ENCODE results near the gene GARRE1.
"Not testable (repeated sequence)": the region's sequence is repeated elsewhere in the genome, so short reads cannot be mapped to it uniquely, and the experiment has no call there.

GARRE1 gene

DNA sequence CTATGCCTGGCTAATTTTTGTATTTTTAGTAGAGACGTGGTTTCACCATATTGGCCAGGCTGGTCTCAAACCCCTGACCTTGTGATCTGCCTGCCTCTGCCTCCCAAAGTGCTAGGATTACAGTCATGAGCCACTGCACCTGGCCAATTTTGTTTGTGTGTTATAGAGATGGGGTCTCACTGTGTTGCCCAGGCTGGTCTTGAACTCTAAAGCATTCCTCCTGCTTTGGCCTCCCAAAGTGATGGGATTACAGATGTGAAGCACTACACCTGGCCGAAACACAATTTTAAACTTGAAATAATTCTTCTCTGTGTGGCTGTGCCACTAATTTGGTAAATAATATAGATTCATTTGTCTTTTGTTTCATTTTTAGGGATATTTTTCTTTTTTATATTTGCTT lies 27.1 kb downstream of the GARRE1 start:
- H3K4me1 ChIP-seq (ENCODE audit: control insufficient read depth, insufficient read depth, low read length); H3K4me3 ChIP-seq (ENCODE audit: low read length); H3K27me3 ChIP-seq (replicated peaks; ENCODE audit: control insufficient read depth, insufficient read depth, low read length); H3K9me3 ChIP-seq (ENCODE audit: control insufficient read depth, low read length); H3K9ac ChIP-seq (ENCODE audit: low read length); DNase-seq (ENCODE audit: low read depth): not testable (repeated sequence)
- peaks cover 11% of the 10 kb centered on the region for H3K36me3 ChIP-seq (ENCODE audit: control insufficient read depth, insufficient read depth, low read length, severe bottlenecking)

DNA sequence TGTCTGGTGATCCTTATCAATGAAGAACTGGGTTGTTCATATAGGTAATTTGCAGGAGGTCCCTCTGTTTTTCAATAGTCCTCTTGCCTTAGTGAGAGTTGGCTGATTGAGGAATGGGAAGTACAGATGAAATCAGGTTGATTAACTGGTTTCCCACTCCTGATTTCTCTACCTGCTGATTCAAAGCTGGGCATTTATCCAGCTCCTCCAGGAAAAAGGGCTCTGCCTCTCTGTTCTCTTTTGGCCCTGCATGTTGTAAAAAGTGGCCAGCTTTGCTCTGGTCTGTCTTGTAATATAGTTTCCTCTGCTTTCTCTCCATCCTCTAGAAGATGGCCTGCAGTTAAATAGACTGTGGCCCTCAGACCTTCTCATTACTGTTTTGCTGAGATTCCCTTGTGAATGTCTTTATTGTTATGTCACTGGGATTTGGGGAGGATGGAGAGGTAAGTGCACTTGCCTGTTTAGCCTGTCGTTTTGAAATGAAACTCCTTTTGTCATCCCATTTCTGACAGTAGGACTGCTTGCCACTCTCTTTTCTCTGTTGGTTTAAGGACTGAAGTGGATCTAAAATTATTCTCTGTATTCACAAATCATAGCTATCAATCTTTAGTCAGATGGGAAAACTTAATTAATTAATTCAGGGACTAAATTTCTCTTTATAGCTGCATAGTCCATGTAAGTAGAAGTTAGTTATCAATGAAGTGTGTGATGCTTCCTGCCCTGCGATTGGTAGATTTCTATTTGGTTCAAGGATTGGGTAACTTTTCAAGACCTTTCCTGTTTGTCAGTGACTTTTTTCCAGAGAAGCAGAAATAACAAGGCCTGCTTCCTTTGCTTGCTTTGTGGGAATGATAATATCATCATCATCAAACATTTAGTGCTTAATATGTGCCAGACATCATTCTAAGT lies 28.5 kb downstream of the GARRE1 start:
- Histone ChIP-seq H3K9me3 (ENCODE audit: control insufficient read depth, low read length) (no peaks in the 10 kb centered on the region), H3K27me3 (replicated peaks; ENCODE audit: control insufficient read depth, insufficient read depth, low read length) (no peaks in the 10 kb centered on the region), H3K4me3 (ENCODE audit: low read length) (no peak overlapping the region), H3K9ac (ENCODE audit: low read length) (no peak overlapping the region), H3K4me1 (ENCODE audit: control insufficient read depth, insufficient read depth, low read length) (no peaks in the 10 kb centered on the region), H3K36me3 (ENCODE audit: control insufficient read depth, insufficient read depth, low read length, severe bottlenecking) (peaks cover 14% of the 10 kb centered on the region)
- DNase-seq (ENCODE audit: low read depth) = no peak

DNA sequence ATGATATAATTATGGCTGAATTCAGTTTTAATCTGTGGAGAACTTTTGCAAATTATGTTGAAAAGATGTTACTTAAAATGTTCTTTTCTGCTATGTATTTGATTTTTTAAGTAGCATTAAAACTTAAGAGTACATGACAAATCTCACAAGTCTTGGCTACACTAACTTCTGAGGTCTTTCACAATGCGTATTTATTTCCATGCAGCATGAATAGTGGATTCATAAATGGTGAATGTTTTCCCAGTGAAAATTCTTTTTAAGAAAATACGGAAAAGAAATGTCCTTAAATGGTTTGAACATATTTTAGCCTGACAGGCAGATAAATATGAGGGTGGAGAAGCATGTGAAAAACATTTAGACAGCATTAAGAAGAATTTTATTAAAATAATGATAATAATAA lies 30.2 kb downstream of the GARRE1 start:
- Histone ChIP-seq H3K27me3 (replicated peaks; ENCODE audit: control insufficient read depth, insufficient read depth, low read length) (no peaks in the 10 kb centered on the region), H3K4me1 (ENCODE audit: control insufficient read depth, insufficient read depth, low read length) (no peaks in the 10 kb centered on the region), H3K9ac (ENCODE audit: low read length) (no peak overlapping the region), H3K36me3 (ENCODE audit: control insufficient read depth, insufficient read depth, low read length, severe bottlenecking) (peaks cover 11% of the 10 kb centered on the region), H3K4me3 (ENCODE audit: low read length) (no peak overlapping the region), H3K9me3 (ENCODE audit: control insufficient read depth, low read length) (no peaks in the 10 kb centered on the region)
- no peak for DNase-seq (ENCODE audit: low read depth)

DNA sequence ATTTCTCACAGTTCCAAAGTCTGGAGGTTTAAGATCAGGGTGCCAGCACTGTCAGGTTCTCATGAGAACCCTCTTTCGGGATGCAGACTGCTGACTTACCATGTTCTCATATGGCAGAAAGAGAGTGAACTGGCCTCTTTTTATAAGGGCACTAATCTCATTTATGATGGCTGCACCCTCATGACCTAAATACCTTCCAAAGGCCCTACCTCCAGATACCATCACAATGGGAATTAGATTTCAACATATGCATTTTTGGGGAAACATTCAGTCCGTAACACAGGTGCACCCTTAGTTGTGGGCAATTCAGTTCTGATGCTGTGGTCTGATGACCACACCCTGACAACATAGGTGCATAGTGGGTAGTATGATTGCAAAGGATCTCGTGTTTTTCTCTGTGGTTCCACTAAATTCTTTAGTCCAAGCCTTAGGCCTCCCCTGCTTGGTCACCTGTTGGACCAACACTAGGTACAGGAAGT lies 33.3 kb downstream of the GARRE1 start:
- DNase-seq (ENCODE audit: low read depth) = no peak
- H3K27me3 ChIP-seq (replicated peaks; ENCODE audit: control insufficient read depth, insufficient read depth, low read length) = no peaks in the 10 kb centered on the region
- H3K4me3 ChIP-seq (ENCODE audit: low read length) = no peak overlapping the region
- no peak overlapping the region for H3K9ac ChIP-seq (ENCODE audit: low read length)
- H3K9me3 ChIP-seq (ENCODE audit: control insufficient read depth, low read length) = no peaks in the 10 kb centered on the region
- H3K4me1 ChIP-seq (ENCODE audit: control insufficient read depth, insufficient read depth, low read length) = no peaks in the 10 kb centered on the region
- H3K36me3 ChIP-seq (ENCODE audit: control insufficient read depth, insufficient read depth, low read length, severe bottlenecking) = peaks cover 8% of the 10 kb centered on the region

DNA sequence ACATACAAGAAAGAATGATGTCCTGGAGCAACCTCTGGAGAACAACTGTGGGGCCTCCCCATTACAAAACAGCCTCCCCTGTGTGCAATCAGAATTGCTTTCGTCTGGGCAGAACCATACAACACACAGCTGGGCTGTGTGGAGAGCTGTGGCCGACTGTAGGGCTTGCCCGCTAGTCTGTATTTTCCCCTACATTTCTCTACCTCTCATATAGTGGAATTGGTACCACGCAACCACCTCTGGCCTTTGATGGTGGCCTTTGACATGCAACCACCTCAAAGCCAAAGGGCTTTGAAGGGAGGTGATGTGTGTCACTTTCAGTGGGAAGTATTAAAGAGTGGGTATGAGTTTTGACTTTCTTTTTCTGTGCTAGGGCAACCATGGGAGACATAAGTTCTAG lies 34.0 kb downstream of the GARRE1 start:
- H3K4me3 ChIP-seq (ENCODE audit: low read length) = no peak overlapping the region
- H3K4me1 ChIP-seq (ENCODE audit: control insufficient read depth, insufficient read depth, low read length) = no peaks in the 10 kb centered on the region
- H3K9ac ChIP-seq (ENCODE audit: low read length) = no peak overlapping the region
- no peaks in the 10 kb centered on the region for H3K9me3 ChIP-seq (ENCODE audit: control insufficient read depth, low read length)
- no peak for DNase-seq (ENCODE audit: low read depth)
- no peaks in the 10 kb centered on the region for H3K27me3 ChIP-seq (replicated peaks; ENCODE audit: control insufficient read depth, insufficient read depth, low read length)
- H3K36me3 ChIP-seq (ENCODE audit: control insufficient read depth, insufficient read depth, low read length, severe bottlenecking) = peaks cover 8% of the 10 kb centered on the region

DNA sequence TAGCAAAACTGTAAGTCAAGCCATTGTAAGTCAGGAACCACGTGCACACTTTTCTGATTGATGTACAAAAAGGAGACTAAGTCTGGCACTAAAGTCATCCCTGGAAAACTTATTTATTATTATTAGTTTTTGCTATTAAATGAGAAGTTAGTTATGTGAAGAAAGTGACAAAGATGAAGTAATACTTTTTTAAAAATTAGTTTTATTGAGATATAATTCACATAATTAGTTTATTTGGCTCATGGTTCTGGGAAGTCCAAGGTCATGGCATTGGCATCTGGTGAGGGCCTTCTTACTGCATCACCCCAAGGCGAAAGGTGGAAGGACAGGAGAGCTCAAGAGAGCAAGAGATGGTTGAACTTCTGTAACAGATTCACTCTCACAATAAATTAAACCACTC lies 36.9 kb downstream of the GARRE1 start:
- no peak overlapping the region for H3K4me3 ChIP-seq (ENCODE audit: low read length)
- no peaks in the 10 kb centered on the region for H3K27me3 ChIP-seq (replicated peaks; ENCODE audit: control insufficient read depth, insufficient read depth, low read length)
- H3K9ac ChIP-seq (ENCODE audit: low read length) = no peak overlapping the region
- no peaks in the 10 kb centered on the region for H3K9me3 ChIP-seq (ENCODE audit: control insufficient read depth, low read length)
- no peak for DNase-seq (ENCODE audit: low read depth)
- H3K4me1 ChIP-seq (ENCODE audit: control insufficient read depth, insufficient read depth, low read length) = no peaks in the 10 kb centered on the region
- H3K36me3 ChIP-seq (ENCODE audit: control insufficient read depth, insufficient read depth, low read length, severe bottlenecking) = peaks cover 4% of the 10 kb centered on the region

DNA sequence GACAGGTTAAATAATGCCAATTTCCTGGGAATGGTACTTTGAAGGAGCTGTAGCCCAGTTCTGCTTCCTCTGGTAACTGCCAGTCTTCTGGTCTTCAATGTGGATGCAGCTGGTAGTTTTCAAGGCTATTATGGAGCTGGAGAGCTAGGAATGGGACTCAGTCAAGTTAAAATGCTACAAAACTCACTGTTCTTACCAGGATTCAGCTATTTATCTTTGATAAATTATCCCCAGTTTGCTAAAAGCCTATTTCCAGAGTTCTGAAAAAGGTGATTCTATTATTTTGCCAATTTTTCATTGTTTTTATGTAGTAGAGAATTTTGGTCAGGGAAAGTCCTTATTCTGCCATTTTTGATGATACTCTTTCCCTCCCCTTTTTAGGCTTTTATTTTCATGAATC lies 40.7 kb downstream of the GARRE1 start:
- Histone ChIP-seq H3K9me3 (ENCODE audit: control insufficient read depth, low read length) (no peaks in the 10 kb centered on the region), H3K36me3 (ENCODE audit: control insufficient read depth, insufficient read depth, low read length, severe bottlenecking) (peaks cover under 1% of the 10 kb centered on the region), H3K4me3 (ENCODE audit: low read length) (no peak overlapping the region), H3K4me1 (ENCODE audit: control insufficient read depth, insufficient read depth, low read length) (no peaks in the 10 kb centered on the region), H3K9ac (ENCODE audit: low read length) (no peak overlapping the region), H3K27me3 (replicated peaks; ENCODE audit: control insufficient read depth, insufficient read depth, low read length) (no peaks in the 10 kb centered on the region)
- DNase-seq (ENCODE audit: low read depth) = no peak

DNA sequence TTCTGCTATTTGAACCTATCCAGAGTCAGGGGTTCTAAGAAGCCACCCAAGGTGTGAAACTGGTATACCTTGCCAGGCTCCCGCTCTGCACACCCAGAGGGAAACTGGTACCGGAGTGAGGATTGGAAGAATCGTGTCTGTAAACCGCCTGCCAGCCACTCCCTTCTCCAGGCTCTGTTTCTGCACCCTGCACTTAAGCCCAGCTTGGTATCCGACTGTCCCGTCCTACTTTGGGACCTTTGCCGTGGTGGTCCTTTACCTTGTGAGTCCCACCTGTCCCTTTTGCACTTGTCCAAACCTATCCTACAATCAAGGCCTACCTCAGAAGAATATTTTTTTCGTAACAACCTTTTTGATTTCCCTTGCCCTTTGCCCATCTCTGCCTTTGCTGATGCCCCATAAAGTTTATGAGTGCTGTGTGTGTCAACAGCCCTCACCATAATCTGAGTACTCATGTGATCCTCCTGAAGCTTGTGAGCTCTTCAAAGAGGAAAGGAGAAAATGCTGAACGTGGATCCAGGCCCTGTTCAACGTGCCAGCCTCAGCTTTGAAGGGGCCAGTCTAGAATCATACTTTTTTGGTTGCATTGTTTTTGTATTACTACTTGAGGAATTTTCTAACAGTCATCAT lies 44.7 kb downstream of the GARRE1 start:
- DNase-seq (ENCODE audit: low read depth) = no peak
- Histone ChIP-seq H3K9me3 (ENCODE audit: control insufficient read depth, low read length) (no peaks in the 10 kb centered on the region), H3K27me3 (replicated peaks; ENCODE audit: control insufficient read depth, insufficient read depth, low read length) (no peaks in the 10 kb centered on the region), H3K4me1 (ENCODE audit: control insufficient read depth, insufficient read depth, low read length) (no peaks in the 10 kb centered on the region), H3K36me3 (ENCODE audit: control insufficient read depth, insufficient read depth, low read length, severe bottlenecking) (peaks cover 15% of the 10 kb centered on the region), H3K9ac (ENCODE audit: low read length) (no peak overlapping the region), H3K4me3 (ENCODE audit: low read length) (no peak overlapping the region)

DNA sequence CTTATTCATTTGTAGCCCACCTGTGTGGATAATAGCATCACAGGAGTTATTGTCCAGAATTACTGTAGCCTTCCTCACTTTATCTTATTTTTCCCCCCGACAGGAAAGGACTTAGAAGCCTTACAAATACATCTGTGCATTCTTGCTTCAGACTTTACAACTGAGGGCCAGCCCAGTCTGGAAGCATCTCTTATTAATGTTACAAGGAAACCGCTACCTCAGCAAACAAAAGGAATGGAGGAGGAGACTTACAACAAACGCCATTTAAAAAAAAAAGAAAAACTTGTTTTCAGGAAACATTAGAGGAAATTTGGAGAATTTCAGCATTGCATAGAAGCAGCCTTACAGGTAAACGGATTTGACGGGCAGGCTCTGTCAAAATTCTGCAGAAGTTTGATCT lies 45.2 kb downstream of the GARRE1 start:
- Histone ChIP-seq H3K4me3 (ENCODE audit: low read length) (no peak overlapping the region), H3K9ac (ENCODE audit: low read length) (no peak overlapping the region), H3K9me3 (ENCODE audit: control insufficient read depth, low read length) (no peaks in the 10 kb centered on the region), H3K27me3 (replicated peaks; ENCODE audit: control insufficient read depth, insufficient read depth, low read length) (no peaks in the 10 kb centered on the region), H3K36me3 (ENCODE audit: control insufficient read depth, insufficient read depth, low read length, severe bottlenecking) (peaks cover 15% of the 10 kb centered on the region), H3K4me1 (ENCODE audit: control insufficient read depth, insufficient read depth, low read length) (no peaks in the 10 kb centered on the region)
- no peak for DNase-seq (ENCODE audit: low read depth)

DNA sequence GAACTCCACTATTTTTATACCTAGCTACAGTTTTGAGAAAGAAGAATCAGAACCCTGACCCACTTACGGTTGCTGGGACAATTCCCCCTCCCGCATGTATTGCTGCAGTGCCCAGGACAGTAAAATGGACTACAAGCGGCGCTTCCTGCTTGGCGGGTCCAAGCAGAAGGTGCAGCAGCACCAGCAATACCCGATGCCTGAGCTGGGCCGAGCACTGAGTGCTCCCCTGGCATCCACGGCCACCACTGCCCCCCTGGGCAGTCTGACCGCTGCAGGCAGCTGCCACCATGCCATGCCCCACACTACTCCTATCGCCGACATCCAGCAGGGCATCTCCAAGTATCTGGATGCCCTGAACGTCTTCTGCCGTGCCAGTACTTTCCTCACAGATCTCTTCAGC lies 46.0 kb downstream of the GARRE1 start:
- H3K9me3 ChIP-seq (ENCODE audit: control insufficient read depth, low read length) = no peaks in the 10 kb centered on the region
- peaks cover 15% of the 10 kb centered on the region for H3K36me3 ChIP-seq (ENCODE audit: control insufficient read depth, insufficient read depth, low read length, severe bottlenecking)
- no peak for DNase-seq (ENCODE audit: low read depth)
- H3K9ac ChIP-seq (ENCODE audit: low read length) = no peak overlapping the region
- no peaks in the 10 kb centered on the region for H3K27me3 ChIP-seq (replicated peaks; ENCODE audit: control insufficient read depth, insufficient read depth, low read length)
- no peak overlapping the region for H3K4me3 ChIP-seq (ENCODE audit: low read length)
- H3K4me1 ChIP-seq (ENCODE audit: control insufficient read depth, insufficient read depth, low read length) = peaks cover 5% of the 10 kb centered on the region

DNA sequence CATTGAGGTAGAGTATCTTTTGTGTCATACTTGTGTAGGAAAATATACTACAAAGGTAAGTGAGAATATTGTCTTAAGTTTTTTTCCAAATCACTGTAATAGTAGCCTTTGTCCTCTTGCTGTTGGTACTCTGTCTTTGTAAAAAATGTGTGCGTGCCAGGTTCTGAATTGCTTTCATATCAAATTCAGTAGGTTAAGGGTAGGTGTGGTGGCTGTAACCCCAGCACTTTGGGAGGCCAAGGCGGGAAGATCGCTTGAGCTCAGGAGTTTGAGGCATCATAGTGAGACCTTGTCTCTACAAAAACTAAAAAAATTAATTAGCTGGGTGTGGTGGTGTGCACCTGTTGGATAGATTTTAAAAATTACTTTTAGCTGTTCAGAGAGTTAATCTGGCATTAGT lies 46.6 kb downstream of the GARRE1 start:
- Histone ChIP-seq H3K36me3 (ENCODE audit: control insufficient read depth, insufficient read depth, low read length, severe bottlenecking) (peaks cover 15% of the 10 kb centered on the region), H3K4me3 (ENCODE audit: low read length) (no peak overlapping the region), H3K4me1 (ENCODE audit: control insufficient read depth, insufficient read depth, low read length) (peaks cover 11% of the 10 kb centered on the region), H3K9ac (ENCODE audit: low read length) (no peak overlapping the region), H3K27me3 (replicated peaks; ENCODE audit: control insufficient read depth, insufficient read depth, low read length) (no peaks in the 10 kb centered on the region), H3K9me3 (ENCODE audit: control insufficient read depth, low read length) (no peaks in the 10 kb centered on the region)
- DNase-seq (ENCODE audit: low read depth) = no peak
